Hippocampal formation (tissue), 2 donors: ENCODE measurements around the gene PPP2R5A.
A peak's percentile ranks its signal among the peaks of the same experiment; 100 is the strongest.

Experiments used
- DNase-seq, 2 donors: peaks; one replicate each; lab custom pipeline; 2025; lab: John Stamatoyannopoulos, UW

PPP2R5A gene

GRCh38 chr1:212284744-212285684 lies at the start of gene PPP2R5A:
Gene PPP2R5A, plus strand, starts transcription at chr1:212285410. Its CDS starts 701 bp downstream, at chr1:212286111.
- peak; percentile 98 to 99 for DNase-seq

DNA sequence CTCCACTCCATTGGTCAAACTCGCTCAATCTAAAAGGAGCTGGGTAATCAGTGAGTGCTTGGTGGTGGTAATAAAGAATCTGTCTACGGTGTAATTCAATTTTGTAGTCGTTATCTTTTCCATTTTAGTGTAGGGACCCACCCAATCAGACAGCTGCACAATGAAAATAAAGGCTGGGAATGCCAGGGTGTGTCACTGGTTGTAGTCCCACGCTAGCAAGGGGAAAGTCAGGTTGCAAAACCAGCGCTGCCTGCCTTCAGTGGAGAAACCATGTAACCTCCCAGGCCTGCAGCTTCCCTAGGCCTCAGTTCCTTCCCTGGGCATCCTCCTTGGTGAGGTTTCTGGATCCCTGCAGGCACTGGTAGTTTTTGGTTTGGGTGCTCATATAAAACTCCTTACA lies 49.4 kb upstream of the PPP2R5A start:
- no peak for DNase-seq

- DNase-seq: no peak
Measured at GRCh38 chr1:212236664-212237220, 48.5 kb upstream of the PPP2R5A start.

DNA sequence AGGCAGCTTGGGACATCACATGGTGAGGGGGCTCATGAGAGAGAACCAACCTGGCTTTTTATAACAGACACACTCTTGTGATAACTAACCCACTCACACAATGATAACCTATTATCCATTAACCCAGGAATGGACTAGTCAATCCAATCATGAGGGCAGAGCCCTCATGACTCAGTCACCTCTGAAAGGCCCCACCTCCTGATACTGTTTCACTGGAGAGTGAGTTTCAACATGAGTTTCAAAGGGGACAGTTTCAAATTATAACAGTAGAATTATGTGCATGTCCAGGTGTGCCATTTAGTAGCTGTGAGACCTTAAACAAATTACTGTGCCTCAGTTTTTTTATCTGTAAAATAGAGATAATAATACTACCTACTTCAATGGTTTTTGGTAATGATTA lies 47.6 kb upstream of the PPP2R5A start:
- no peak for DNase-seq

- DNase-seq: no peak
Measured at GRCh38 chr1:212238552-212238951, 46.7 kb upstream of the PPP2R5A start.

- no peak for DNase-seq
Measured at GRCh38 chr1:212241501-212241900, 43.7 kb upstream of the PPP2R5A start.

DNA sequence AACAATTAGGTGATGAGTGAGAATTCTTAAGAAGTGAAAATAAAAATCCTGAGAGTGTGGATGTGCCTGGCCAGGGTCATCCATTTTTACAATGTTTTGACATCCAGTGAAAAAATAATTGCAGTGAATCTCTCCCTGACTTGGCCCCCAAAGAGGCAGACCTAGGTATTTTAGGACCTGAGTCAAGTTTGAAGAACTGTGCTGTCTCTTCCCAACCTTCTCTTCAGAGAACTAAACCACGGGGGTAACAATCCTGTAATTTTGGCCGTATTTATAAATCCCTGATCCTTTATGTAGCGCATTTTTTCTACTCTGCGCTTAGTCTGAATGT lies 43.3 kb upstream of the PPP2R5A start:
- DNase-seq: no peak

DNA sequence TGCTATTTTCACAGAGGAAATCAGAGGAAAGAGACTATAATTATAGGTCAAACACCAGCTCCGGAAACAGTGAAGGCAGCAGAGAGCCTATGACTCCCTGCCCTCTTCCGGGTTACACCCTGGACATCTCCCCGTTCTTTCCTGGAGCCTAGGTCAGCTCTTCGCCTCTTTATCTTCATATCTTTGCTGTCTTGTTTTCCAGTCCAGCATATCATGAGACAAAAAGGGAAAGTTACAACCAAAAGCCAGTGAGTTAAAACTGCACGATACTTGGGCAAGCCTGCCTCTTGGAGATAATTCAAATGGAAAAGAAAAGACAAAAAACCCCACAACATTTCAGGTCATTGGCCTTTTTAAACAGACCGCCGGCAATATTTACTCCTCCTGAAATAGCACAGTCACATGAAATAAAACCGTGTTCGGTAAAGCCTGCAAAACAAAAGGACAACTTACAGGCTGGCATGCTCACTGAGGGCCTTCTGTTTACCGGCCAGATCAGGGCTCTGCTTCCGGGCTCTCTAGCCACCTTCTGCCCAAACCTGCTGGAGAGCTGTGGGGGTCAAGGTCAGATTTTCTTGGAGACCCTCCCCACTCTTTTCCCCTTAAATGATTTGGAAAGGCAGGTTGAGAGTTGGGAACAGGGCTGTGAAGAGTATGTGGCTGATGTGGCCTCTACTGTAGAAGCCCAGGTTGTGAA lies 42.8 kb upstream of the PPP2R5A start:
- DNase-seq: no peak

GRCh38 chr1:212242985-212243308 lies 42.3 kb upstream of the PPP2R5A start:
- no peak for DNase-seq

DNA sequence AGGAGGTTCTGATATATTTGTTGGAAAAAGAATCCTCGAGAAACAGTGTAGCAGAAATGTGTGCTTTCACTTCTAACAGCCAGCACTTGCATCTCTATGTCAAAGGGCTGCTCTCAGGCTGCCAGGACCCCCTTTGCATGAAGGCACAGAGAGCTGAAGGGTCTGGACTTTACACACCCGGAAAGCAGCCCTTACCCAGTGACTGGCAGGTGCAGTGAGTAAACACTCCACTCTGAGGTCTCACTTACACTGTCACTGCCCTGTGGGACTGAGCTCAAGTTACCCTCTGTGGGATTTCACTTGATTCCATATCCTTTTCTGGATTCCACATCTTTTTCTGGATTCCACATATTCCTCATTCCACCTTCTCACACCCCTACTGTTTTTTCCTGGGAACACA lies 40.8 kb upstream of the PPP2R5A start:
- DNase-seq: no peak

DNA sequence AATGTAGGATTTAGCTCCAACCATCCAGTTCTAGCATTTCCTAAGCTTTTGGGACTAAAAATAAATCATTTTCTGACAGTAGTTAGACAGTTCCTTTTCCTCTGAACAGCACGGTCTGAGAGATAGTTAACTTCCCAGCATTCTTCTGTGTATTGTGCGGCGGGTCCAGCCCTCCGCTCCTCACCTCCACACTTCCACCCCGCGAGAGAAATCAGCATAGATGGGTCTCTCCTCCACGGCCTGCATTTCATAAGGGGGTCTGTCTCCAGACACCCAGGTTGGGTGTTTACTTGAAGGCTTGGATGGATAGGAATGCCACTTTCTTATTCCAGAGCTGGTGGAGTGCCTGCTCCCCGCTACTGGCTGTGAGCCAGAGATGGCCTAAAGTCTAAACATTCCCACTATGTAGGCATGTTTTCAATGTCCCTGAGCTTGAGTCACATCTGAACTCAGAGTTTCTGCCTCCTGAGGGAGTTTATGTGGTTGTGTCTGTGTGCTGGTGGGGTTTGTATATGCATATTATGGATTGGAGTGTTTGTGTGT lies 38.0 kb upstream of the PPP2R5A start:
- DNase-seq: no peak

DNA sequence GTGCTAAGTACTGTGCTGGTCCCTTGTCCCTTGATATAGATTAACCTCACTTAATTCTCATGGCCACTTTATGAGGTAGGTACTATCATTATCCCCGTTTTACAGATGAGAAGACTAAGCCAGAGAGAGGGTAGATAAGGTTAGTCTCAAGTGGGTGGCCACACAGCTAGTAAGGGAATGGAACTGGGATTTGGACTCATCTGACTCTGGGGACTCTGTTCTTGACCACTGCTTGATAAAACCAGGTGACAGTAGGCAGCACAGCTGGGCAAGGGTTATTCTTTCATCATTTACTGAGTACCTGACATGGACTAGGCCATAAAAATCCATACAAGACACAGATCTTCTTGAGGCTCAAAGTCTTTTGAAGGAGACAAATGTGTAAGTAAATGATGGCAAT lies 37.2 kb upstream of the PPP2R5A start:
- DNase-seq: no peak

- no peak for DNase-seq
Measured at GRCh38 chr1:212254853-212255363, 30.3 kb upstream of the PPP2R5A start.

- DNase-seq: no peak
Measured at GRCh38 chr1:212255705-212256307, 29.4 kb upstream of the PPP2R5A start.

DNA sequence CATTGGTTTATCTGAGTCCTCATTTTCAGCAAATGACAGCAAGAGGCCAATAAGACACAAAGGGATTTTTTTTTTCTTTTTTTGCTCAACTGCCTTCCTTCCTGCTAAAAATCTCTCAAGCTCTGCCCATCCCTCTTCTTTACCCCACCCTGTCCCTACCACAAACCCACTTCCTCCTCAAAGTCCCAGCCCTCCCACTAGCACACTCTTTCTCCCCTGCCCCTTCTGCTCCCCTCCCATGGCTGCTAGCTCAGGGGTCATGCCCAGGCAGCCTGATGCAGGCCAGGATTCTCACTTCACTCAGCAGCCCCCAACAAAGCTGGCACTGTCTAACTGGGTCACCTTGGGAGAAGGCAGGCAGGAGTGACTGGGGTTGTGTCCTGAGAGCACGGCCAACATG lies 28.8 kb upstream of the PPP2R5A start:
- DNase-seq: no peak

- DNase-seq: no peak
Measured at GRCh38 chr1:212257157-212257556, 28.1 kb upstream of the PPP2R5A start.

- DNase-seq: no peak
Measured at GRCh38 chr1:212259693-212260480, 25.3 kb upstream of the PPP2R5A start.

DNA sequence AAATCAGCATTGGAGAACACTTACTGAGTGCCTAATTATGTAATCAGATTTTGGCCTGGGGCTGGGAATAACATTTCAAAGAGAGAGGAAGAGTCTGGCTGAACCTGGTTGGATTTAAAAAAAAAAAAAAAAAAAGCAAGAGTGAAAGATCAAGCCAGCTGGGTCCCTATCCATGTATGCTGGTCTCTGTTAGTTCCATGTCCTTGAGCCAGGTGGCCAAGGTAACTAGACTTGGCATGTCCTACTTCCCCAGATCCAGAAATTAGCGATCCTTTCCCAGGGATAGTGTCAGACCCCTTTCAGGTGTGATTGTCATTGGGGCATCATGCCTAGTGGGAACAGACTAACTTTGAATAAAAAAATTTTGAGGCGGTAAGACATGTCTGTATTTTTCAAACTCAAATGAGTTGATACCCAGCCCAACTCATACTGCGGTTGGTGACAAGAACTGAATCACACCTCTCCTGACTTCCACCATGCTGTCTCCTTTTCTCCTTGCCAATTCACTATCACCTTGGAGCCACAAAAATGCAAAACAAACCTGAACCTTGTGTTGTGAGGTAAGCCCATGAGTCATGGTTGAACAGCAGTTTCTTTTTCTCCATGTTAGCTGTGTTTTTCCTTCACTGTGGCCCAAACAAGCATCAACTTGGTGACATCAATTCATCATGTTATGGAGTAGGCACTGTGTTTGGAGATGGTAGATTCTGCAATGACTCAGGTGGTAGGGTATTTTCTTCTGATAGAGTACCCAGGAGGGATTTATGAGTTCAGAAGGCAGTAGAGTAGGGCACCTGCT lies 24.5 kb upstream of the PPP2R5A start:
- DNase-seq: no peak

DNA sequence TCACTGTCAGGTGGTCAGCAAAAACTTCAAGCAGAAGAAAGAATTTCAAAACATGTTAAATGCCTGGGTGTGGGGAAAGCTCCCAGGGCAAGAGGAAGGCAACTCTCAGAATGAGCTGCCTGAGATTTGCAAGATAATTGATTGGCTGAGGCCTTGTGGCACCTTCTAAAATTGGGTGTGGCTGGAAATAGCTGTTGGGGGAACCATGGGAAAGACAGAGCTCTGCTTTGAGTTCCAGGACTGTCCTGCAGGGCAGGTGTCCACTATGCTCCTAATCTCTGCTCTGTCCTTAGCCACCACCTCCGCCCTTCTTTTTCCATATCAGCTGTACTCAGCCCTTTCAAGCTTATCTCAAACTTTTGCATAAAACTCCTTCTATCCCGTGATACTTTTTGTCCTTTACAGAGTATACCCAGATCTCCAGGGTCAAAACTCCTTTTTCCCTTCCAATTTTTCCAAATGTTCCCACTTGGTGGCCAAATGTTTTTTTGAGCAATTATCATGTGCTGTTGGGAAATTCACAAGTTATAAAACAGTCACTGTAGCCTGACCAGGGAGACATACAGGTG lies 23.8 kb upstream of the PPP2R5A start:
- no peak for DNase-seq

GRCh38 chr1:212267017-212267416 lies 18.2 kb upstream of the PPP2R5A start:
- DNase-seq: no peak
